ENCODE data around the gene STX7. TPM values are rescaled to one million over a fixed set of nuclear protein-coding genes. Genes with fewer than 3 reads are reported as not detected.

The STX7 gene
- total RNA-seq, 1 experiment from 2014 or later, result 27.8 TPM

DNA sequence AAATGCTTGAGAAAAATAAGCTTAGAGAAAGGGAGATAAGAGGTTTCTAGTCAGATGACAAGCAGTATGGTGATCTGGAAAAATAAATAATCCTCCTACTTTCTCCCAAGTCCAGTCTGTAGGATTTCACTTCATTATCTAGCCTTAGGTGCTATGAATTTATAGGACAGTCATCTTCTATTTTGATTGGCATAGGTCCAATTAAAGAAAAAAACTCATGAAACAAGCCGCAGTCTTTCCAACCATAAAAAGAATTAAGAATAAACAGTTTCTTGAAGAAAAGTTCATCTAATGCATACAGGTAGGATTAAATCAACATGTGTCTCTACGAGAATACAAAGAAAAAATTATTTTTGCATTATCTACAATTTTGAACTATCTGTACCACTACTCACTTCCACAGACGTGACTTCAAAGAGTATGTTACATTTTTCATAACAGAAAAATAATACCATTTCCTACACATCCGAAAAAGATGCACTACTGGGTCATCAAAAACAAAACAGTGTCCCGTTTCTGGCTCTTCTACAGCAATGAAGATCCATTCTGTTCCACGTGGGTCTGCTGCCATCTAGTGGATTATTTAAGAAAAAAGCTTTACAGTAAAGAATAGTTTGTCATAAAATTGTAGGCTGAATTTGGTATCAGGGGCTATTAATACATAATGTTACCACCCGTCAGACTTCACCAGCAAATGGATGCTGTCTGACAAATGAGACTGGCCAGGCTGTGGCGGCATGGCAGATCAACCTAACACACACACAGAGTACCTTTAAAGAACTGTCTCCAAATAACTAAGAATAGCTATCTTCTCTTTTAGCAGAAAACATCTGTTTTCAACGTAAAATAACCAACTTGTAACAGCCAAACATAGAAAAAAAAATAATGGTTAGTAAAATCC lies 28.9 kb downstream of the STX7 start:
- CTCF ChIA-PET, result interaction anchor here (0.6 to 4.1 kb wide), 17 partner anchors 9 to 558 kb away, joined by 3 to 83 read pairs (median 4); partner anchors contain the start of gene STX7
- intact Hi-C loops (cut with micrococcal nuclease), result loop anchor here (1.0 to 5.0 kb wide), 4 partner anchors 92 to 559 kb away; no protein-coding TSS in a partner anchor
- POLR2A ChIA-PET, result no interaction called here
- TF ChIP-seq SRF (IDR thresholded peaks at IDR 0.05; ENCODE audit: low read depth) (no peak), RAD21 (IDR thresholded peaks at IDR 0.05; ENCODE audit: low read depth) (peak; percentile 82), CTCF (IDR thresholded peaks at IDR 0.05 in 2 of 3, conservative IDR thresholded peaks at IDR 0.05 in 1 of 3; ENCODE audit: borderline replicate concordance in 1 of 3, insufficient read depth in 1 of 3, low read depth in 2 of 3, low read length in 2 of 3) (peak; percentile 47 to 86 (median 80)), MAX (IDR thresholded peaks at IDR 0.05) (no peak), POLR2AphosphoS5 (IDR thresholded peaks at IDR 0.05; ENCODE audit: low read depth, low read length) (no peak), REST (IDR thresholded peaks at IDR 0.05; ENCODE audit: low read depth) (no peak), ZNF274 (IDR thresholded peaks at IDR 0.05; ENCODE audit: low read depth, low read length) (no peak)
- Histone ChIP-seq H4K20me1 (ENCODE audit: insufficient read depth) (no peaks in the 10 kb centered on the region), H3K36me3 (ENCODE audit: control insufficient read depth in 1 of 2, insufficient read depth in 2 of 2, low read length in 2 of 2) (no peaks in the 10 kb centered on the region), H3K79me2 (ENCODE audit: insufficient read depth, low read length) (0 out of 2 replicates have a peak, but pooled peaks cover 2% of the 10 kb centered on the region), H3K4me2 (ENCODE audit: low read length) (no peak overlapping the region), H3K9ac (ENCODE audit: low read length) (no peak overlapping the region), H3K9me3 (ENCODE audit: control insufficient read depth in 1 of 2, insufficient read depth in 1 of 2, low read depth in 1 of 2, low read length in 2 of 2) (no peaks in the 10 kb centered on the region), H3K4me1 (ENCODE audit: control insufficient read depth in 1 of 2, insufficient read depth in 2 of 2, low read length in 2 of 2) (no peaks in the 10 kb centered on the region), H3K4me3 (replicated peaks in 1 of 2; ENCODE audit: low read depth in 1 of 2, low read length in 2 of 2) (no peak overlapping the region), H3K9me2 (ENCODE audit: insufficient read depth) (no peaks in the 10 kb centered on the region), H3K27me3 (ENCODE audit: insufficient read depth, low read length) (no peaks in the 10 kb centered on the region), H3K27ac (ENCODE audit: low read depth, low read length) (no peak overlapping the region), H2AFZ (ENCODE audit: low read depth, low read length, poor library complexity, severe bottlenecking) (no peak overlapping the region)
- peak; percentile 47 for DNase-seq (ENCODE audit: low read depth, low spot score)
- RAD21 ChIA-PET (ENCODE audit: low non-redundant PET in 1 of 2, low total read pairs in 2 of 2, uncharacterized antibody in 2 of 2, unreplicated experiment in 2 of 2), result interaction anchor here (0.7 to 1.8 kb wide), 4 partner anchors 182 to 204 kb away, joined by 3 to 8 read pairs (median 4); no protein-coding TSS in a partner anchor
- BruUV-seq (replicated peaks), result no TSS peak
- ATAC-seq, result peak; percentile 76
